Femur (tissue), 1 donor: ENCODE results near the gene RETREG1.
A peak's percentile ranks its signal among the peaks of the same experiment; 100 is the strongest.
"Not testable (repeated sequence)": the region's sequence is repeated elsewhere in the genome, so short reads cannot be mapped to it uniquely, and the experiment has no call there.

ENCODE experiments used
- DNase-seq: peaks from one replicate; pipeline ENCODE4 v3.0.0-alpha.2; 2017

RETREG1 gene

DNA sequence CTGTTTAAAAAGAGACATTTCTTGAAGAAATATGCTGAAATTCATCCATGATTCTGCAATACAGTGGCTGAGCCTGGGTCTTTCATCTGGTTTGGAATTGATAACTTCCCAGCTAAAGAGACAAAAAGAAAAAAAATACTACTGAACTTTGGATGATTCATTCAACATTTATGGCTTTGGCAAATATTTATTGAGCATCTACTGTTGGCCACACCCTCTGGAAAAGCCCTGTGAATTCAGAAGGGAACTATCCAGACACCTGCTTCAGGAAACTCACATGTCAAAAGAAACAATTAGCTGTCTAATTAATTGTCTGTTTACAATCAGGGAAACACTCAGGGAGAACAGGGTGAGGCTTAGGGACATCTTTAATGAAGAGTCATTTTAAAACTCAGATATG is 133.4 kb downstream of the RETREG1 start:
- DNase-seq = no peak

DNA sequence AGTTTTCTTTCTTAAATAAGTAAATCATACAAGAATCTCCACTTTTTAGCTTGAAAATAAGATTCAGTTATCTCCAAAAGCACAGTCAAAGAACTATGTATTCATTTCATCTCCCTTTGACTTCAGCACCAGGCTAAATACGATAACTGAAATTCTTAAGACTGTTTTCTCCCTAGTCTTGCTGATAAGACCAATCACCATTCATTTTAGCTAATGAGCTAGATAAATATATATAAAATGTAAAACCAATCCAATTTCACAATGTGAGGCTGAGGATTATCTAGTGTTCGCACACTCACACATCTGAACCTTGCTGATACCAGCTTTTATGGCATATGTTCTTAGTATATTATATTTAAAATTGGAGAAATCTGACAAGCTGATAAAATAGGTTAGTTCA is 133.9 kb downstream of the RETREG1 start:
- DNase-seq = no peak

DNA sequence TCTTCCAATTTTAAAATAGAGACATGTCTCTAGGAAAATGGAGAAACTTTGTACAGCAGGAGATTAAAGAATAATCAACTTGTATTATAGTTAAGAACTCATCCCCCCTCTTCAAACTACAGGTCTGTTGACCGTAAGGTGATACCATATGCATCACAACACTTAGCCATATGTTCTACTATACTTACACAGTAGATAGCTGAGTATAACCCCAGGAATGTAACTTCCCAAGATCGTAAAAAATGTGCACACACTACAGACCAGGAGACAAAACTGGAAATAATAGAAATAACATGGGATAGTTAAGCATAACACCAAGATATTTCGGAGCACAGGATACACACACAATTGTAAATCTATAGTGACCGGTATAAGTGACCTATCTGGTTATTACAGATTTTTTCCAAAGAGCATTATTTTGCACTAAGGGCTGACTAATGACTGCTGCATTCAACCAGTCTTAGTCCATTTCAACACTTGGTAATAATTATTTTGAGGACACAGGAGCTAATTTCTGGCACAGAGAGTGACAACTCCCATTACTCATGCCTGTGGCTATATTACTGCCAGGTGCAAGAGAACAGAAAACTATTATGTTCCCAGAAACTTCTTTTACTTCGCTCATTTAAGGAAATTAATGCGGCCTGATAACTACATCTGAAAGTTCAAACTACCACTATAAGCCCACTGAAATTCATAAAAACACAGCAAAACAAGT is 135.8 kb downstream of the RETREG1 start:
- DNase-seq = no peak

DNA sequence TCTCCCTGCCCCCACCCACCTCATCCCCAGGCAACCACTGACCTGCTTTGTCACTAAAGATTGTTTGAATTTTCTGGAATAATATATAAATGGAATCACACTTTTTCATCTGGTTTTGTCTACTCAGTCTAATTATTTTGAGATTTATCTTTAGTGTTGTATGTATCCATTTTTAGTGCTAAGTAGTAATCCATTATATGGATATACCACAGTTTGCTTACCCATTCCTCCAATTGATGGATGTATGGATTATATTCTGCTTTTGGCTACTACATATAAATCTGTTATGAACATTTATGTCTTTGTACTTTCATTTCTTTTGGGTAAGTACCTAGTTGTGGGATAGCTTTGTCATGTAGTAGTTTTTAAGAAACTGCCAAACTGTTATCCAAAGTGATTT is 136.7 kb downstream of the RETREG1 start:
- DNase-seq = no peak

DNA sequence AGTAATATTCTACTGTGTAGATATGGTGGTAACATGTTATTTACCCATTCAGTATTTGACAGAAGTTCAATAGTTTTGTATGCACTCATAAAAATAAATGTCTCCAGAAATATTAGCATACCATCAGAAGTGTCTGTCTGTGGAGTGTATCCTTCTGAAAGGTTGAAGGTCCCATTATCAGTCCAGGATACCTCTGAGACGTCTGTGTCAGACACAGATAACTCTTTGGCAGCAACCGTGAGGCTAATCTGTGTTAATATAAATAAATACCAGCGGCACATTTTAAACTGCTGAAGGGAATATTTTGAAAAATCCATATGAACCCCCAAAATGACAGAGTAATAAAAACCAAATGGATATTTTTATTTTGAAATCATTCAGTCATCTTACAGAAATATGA is 139.3 kb downstream of the RETREG1 start:
- no peak for DNase-seq

DNA sequence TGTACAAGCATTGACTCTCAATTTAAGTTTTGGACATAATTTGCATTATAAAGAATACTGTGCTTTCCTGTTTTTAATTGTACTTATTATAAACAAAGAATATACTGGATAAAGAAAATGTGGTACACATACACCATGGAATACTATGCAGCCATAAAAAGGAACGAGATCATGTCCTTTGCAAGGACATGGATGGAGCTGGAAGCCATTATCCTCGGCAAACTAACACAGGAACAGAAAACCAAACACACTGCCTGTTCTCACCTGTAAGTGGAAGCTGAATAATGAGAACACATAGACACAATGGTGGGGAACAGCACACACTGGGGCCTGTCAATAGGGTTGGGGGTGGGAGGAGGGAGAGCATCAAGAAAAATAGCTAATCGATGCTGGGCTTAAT is 140.4 kb downstream of the RETREG1 start:
- not testable (repeated sequence) for DNase-seq

DNA sequence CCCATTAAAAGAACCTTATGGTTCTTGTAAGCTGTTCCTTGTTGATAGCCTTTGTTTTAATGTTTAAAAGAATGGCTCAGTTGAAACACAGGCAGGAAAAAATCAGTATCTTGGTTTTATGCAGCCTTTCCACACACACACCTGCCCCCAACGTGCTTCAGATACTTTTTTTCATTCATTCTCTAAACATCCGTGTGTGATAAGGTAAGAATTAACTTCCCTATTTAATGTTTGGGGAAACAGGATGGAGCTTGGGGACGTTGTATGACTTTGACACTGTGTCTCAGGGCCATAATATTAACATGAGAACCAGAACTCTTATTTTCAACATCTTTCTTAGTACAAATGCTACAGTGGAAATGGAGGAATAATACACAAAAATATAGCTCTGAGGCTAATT is 145.4 kb downstream of the RETREG1 start:
- no peak for DNase-seq

DNA sequence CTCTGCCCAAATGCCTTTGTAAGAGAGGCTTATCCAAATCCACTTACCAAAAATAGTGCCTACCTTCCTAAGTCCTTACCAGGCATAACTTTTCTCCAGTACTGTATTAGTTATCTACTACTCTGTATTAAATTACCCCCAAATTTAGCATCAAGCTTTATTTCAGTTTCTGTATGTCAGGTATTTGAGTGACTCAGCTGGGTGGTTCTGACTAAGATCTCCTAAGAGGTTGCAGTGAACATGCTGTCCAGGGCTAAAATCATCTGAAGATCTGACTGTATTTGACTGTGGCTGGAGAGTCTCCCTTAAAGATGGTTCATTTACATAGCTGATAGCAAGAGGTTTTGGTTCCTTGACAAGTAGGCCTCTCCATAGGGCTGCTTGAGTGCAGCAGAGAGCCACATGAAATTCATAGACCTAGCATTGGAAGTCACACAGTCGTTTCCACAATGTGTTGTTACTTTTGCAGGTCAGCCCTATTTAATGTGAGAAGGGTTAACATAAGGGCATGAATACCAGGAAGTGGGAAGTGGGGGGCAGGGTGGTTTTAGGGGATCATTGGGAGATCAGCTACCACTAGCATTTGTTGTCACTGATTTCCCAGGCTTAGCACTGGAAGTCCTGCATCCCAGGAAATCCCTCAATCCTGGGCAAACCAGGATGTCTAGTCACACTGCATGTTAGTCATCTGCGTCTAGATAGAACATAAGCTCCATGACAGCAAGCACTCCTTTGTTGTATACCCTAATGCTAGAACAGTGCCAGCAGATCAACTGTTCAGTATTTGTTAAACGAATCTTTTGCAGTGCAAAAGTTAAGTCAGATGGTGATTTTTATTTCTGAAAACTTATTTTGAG is 149.2 kb downstream of the RETREG1 start:
- DNase-seq = no peak

DNA sequence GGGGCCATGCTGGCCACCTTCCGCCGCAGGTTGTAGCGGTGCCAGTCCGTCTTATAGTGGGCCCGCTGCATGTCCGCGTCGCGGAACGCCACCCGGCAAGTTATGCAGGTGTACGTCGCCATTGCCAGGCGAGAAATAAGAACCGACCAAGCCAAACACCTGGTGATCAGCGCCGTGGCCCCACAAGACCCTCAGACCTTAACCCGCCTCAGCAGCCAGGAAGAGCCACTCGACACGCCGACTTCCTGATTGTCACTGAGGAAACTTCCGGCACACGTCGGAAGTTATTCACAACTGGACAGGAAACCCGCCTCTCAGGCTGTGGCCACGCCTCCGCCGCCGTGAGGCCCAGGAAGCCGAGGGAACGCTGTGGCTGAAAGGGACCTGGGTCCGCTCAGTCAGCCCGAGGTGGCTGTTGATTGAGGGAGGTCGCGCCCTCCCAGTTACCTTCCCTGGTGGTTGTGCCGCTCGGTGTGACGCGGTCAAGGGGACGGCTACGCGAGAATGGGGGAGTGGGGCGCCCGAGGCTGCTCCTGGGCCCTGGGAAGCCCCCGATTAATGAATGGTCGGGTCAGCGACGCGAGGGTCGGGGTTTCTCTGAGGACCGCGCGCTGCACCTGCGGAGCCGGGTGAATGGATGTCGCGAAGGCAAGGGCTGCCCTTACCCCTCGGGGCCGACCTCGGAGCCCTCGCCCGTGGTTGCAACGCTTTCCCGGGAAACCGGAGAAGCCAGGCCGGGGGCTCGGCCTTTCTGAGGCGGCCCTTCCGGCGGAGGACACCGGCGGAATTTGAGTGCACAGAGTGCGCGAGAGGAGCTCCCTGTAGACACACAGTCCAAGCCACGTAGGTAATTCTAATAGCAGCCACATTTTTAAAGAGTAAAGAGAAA is 151.0 kb downstream of the RETREG1 start, which contains the start of gene ZNF622:
Gene ZNF622 (minus strand): TSS at position 257 of the 889 bp plus-strand sequence. CDS start 135 bp downstream, at position 122.
- peak; percentile 95 for DNase-seq

DNA sequence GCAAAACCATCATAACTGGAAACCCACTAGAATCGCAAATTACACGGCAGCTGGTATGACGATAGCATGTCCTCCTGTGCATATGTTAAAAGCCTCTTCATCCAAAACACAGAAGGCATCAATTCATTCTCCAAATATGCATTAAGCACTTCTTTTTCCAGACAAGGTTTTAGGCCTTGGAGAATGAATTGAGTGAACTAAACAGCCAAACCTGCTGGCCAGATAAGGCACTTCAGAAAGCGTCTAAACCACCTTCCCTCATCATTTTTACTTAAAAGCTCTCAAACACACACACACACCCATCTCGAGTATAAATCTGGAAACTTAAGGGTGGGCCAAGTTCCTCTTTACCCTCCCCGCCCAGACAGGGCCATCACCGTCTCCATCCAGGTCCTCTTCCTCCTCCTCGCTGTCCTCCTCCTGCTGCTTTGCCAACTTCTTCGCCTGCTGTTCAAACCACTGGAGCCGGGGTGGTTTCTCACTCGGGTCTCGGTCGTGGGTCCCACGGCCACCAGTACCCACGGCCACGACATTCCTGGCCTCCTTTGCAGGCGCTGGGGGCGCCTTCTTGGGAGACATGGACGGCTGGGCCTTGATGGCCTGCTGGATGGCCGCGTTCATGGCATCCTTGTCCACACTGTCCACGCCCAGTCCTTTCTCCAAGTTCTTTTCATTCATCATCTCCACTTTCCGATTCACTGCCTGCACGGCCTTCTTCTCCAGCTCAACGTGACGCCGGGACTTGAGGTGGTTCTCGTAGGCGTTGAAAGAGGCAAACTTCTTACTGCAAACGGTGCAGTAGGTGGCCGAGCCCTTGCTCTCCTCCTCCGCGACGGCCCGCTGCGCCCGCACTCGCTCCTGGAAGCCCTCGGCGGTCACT is 151.9 kb downstream of the RETREG1 start:
- peak; percentile 25 for DNase-seq

DNA sequence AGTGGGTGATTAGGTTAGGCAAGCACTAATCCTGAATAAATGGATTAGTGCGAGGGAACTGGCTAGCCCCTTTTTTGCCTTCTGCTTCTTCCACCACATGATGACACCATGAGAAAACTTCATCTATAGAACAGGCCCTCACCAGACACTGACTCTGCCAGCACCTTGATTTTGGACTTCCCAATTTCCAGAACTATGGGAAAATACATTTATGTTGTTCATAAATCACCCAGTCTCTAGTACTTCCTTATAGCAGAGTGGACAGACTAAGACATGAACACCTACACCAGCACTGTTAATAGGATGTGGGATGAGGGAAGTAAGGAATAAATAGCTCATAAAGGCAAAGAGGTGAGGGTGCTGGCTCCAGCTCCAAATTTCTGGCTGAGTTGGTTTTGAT is 152.6 kb downstream of the RETREG1 start:
- DNase-seq = no peak

DNA sequence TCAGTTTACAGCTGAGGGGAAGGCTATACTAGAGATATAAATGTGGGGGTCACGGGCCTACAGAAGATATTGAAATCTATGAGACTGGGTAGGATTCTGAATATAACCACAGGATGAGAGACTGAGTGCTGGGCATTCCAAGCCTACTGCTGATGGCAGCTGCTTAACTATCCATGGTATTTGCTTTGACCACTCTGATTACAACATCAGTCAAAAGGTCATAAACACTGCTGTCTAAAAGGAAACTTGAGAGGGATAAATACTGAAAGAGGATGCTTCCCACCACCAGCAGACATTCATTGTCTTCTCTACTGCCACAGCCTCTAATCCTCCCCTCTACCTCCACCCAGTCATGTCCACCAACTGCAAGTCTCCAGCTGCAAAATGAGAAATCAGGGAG is 155.0 kb downstream of the RETREG1 start:
- DNase-seq = no peak

DNA sequence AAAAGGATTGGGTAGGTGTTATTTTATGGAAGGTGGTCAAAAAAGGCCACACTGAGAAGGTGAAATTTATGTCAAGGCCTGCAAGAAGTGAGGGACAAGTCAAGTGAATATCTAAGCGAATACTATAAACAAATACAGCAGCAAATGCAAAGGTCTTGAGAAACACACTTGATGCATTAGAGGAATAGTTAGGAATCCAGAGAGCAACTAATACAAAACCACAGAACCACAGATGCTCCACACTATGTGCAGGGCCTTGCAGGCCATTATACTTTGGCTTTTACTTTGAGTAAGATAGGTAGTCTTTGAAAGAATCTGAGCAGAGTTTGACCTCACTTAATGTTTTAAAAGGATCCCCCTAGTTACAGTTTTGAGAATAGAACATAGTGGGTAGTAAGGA is 155.8 kb downstream of the RETREG1 start:
- no peak for DNase-seq

DNA sequence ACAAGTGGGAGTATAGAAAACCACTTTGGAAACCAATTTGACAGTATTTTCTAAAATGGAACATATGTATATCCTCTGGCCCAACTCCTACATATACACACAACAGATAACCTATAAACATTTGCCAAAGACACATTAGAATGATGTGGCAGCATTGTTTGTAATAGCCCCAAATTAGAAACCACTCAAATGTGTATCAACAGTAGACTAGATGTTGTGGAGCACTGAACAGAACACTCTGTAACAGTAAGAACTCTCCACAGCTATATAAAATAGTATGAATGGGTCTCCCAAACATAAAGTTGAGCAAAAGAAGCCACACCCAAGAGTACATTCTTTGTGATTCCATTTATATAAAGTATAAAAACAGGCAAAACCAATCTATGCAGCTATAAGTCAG is 157.3 kb downstream of the RETREG1 start:
- DNase-seq = no peak

DNA sequence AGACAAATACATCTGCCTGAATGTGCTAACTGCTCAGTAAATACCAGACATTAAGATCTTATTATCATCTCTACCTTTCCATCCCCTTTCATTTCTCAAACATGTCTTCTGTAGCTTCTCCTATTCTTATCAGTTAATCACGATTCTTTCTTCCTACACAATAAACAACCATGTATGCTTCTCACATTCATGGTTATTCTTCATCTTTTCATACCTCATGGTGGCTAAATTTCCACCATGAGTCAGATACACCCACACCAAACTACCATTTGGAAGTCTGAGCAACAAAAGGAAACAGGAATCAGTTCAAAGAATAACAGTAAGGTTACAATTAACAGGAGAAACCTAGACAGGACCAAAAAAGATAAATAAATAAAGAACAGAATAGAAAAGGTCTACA is 158.9 kb downstream of the RETREG1 start:
- DNase-seq = no peak

DNA sequence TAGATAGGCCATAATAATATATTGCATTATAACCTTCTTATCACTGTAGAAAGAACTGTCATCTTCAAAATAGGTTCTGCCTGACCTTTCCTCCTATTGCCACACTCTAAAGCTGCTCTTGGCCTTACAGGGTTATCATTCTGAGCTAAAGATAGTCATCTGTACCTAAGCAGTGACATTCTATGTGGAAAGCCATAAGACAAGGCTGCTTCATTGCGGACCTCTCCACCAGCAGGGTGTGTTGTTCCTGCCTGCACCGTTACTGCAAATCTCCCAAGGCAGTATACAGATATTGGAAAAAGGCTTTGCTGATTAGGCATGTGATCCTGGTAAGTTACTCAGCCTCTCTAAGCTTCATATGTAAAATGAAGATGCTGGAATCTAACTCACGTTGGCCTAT is 159.3 kb downstream of the RETREG1 start:
- no peak for DNase-seq

DNA sequence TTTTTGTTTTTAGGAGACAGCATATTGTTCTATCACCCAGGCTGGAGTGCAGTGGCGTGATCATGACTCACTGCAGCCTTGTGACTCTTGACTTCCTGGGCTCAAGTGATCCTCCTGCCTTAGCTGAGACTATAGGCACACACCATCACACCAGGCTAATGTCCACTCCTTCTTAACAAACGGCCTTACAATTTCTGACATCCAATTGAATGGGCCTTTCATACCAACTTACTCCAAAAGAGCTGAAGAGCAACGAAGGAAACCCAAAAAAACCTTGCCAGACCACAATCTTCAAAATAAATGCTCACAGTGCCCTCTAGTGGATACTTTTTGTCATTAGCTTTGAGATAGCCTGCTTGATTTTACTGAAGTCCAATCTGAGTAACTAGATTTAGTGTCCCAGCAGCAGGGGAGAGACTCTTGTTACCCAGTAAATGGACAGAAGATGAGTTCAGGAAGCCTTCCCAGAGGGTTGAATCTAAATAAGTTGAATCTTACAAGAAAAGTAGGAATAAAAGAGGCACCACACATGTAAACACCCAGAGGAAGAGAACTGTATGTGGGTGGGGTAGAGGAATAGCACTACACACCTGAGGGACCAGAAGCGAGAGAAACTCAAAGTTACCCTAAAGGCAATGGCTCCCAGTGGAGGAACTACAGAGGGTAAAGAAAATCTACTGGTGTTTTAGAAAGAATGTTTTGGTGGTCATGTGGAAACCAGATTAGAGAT is 160.5 kb downstream of the RETREG1 start:
- no peak for DNase-seq

DNA sequence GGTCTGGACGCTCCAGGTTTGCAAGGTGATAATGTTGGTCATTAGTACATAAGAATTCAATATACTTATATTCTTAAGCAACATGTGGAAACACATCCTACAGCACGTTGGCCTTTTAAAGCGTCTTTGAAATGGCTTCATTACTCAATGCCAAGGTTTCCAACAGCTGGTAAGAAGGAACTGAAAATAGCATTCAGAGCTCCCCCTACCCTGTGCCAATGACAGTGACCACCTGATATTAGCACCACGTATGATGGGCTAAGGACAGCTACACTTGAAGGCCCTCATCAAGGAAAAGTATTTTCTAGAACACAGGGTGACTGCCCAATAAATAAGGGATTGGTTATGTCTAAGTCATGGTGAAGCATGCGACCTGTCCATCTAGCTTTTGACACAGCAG is 161.1 kb downstream of the RETREG1 start:
- DNase-seq = no peak

DNA sequence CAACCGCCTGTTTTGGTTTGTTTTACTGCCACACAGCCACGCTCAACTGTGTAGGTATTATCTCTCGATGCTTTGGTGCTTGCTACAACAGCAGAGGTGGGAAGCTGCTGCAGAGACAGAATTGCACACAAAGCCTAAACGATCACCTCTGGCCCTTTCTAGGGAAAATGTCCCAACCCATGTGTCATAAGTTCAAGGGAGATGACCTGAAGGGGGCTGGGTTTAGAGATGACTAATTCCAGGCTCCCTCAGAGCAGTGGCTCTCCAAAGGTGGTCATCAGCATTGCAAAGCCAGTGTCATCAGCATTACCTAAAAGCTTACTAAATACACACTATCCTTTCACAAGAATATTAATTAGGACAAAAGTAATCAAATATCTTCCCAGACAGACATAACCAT is 162.1 kb downstream of the RETREG1 start:
- DNase-seq = no peak

DNA sequence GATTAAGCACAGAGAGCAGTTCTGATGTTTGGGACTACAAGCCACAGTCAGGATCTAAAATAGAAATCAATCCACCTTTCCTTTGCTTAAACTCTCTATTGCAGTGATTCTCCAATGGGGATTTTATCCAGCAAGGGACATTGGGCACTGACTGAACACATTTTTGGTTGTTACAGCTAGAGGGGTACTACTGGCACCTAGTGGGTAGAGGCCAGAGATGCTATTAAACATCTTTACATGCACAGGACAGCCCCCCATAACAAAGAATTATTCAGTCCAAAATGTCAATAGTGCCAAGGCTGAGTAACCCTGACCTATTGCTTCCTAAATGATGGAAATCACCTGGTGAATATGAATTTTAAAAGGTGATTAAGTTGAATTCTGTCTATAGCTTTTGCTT is 163.2 kb downstream of the RETREG1 start:
- DNase-seq = no peak

DNA sequence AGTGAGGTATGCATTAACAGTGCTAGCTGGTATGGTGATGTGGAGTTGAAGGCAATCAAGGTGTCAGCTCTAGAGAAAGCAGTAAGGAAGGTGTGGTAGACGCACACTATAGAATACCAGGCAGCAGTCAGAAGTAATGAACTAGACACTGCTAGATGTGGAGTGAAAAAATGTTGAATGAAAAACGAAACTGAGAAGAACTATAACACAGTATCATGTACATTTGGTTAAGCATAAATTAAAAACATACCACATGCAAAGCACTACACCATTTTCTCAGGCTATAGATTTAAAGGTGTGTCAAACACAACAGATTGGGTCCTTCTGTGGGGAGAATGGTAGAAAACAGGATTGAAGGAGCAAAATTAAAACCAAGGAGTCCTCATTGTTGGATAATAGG is 166.6 kb downstream of the RETREG1 start:
- no peak for DNase-seq

DNA sequence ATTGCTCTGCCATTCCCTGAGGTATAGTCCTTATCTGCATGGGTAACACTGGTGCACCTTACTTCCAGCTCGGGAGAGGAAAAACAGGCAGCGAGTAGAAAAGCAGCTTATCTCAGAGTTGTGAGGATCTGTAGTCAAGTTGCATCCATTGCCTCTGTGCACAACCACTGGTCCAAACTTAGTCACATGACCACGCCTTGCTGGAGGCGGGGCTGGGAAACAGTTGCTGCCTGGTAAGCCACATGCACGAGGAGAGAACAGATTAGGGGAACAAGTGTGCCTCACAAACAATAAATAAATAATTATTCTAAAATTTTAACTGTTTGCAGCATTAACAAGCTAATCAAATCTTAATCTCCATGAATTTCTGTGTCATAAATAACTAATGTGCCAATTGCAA is 169.8 kb downstream of the RETREG1 start:
- no peak for DNase-seq
